Measurements from ENCODE around the gene EYS. TPM values are rescaled to one million over a fixed set of nuclear protein-coding genes. Genes with fewer than 3 reads are reported as not detected.

Gene EYS
- total and polyA plus RNA-seq, 2 donors from 2014 or later = not detected

DNA sequence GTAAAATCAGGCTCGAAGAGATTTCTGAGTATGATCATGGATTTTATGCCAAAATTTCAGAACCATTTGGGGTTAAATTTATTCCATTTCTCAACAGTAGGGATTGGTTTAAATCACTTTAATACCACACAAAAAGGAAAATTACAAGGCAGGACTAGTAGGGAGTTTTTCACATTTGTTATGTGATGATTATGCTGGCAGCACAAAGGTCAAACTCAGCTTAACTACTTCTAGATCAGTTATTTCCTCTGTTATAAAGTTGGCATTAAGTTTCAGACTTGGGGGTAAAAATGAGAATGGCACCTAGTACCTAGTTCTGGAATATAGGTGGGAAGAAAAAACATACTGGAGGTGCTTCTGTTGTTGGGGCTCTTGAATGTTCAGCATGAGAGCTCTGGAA, 2031.9 kb downstream of the EYS start:
- Histone ChIP-seq H3K9me3 (ENCODE audit: control insufficient read depth in 2 of 3, insufficient read depth in 1 of 3, low read length in 3 of 3) (no peaks in the 10 kb centered on the region), H3K36me3 (ENCODE audit: control insufficient read depth in 2 of 3, insufficient read depth in 3 of 3, low read length in 3 of 3) (no peaks in the 10 kb centered on the region), H3K27ac (ENCODE audit: low read depth in 2 of 2, low read length in 2 of 2) (no peak overlapping the region), H3K4me1 (ENCODE audit: control insufficient read depth in 2 of 3, insufficient read depth in 2 of 3, low read depth in 1 of 3, low read length in 3 of 3) (peaks cover 0 to 17% (median 9%) of the 10 kb centered on the region in 3 donors), H3K9ac (ENCODE audit: low read length in 3 of 3) (no peak overlapping the region), H3K27me3 (ENCODE audit: control insufficient read depth, insufficient read depth, low read length) (no peaks in the 10 kb centered on the region), H3K4me3 (ENCODE audit: low read length in 3 of 3) (no peak overlapping the region)
- intact Hi-C loops (cut with DNase I) = no loop called here
- TF ChIP-seq, protein P1, sequence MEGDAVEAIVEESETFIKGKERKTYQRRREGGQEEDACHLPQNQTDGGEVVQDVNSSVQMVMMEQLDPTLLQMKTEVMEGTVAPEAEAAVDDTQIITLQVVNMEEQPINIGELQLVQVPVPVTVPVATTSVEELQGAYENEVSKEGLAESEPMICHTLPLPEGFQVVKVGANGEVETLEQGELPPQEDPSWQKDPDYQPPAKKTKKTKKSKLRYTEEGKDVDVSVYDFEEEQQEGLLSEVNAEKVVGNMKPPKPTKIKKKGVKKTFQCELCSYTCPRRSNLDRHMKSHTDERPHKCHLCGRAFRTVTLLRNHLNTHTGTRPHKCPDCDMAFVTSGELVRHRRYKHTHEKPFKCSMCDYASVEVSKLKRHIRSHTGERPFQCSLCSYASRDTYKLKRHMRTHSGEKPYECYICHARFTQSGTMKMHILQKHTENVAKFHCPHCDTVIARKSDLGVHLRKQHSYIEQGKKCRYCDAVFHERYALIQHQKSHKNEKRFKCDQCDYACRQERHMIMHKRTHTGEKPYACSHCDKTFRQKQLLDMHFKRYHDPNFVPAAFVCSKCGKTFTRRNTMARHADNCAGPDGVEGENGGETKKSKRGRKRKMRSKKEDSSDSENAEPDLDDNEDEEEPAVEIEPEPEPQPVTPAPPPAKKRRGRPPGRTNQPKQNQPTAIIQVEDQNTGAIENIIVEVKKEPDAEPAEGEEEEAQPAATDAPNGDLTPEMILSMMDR (IDR thresholded peaks at IDR 0.05; ENCODE audit: borderline replicate concordance, extremely low read depth, insufficient read depth) = no peak
- no peak for DNase-seq
- no peak for FAIRE-seq

DNA sequence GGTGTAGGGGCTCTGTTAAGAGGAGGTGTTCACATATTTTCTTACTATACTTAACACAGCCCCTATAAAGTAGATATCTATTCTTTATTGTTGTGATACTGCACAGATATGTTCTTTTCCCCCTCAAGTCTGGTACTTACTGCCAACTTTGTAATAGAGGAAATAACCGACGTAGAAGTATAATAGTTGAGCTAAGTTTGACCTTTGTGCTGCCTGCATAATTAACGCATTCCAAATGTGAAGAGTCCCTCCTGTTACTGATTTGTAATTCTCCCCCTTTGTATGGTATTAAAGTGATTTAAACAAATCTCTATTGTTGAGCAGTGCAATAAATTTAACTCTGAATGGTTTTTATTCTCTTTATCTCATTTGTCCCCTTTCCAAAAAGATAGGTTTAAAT, 2032.4 kb downstream of the EYS start:
- peak in 1 of 5 donors; percentile 25 for DNase-seq
- Histone ChIP-seq H3K9ac (ENCODE audit: low read length in 3 of 3) (no peak overlapping the region), H3K9me3 (ENCODE audit: control insufficient read depth in 2 of 3, insufficient read depth in 1 of 3, low read length in 3 of 3) (no peaks in the 10 kb centered on the region), H3K27me3 (ENCODE audit: control insufficient read depth, insufficient read depth, low read length) (no peaks in the 10 kb centered on the region), H3K36me3 (ENCODE audit: control insufficient read depth in 2 of 3, insufficient read depth in 3 of 3, low read length in 3 of 3) (no peaks in the 10 kb centered on the region), H3K27ac (ENCODE audit: low read depth in 2 of 2, low read length in 2 of 2) (no peak overlapping the region), H3K4me3 (ENCODE audit: low read length in 3 of 3) (no peak overlapping the region), H3K4me1 (ENCODE audit: control insufficient read depth in 2 of 3, insufficient read depth in 2 of 3, low read depth in 1 of 3, low read length in 3 of 3) (peaks cover 0 to 17% (median 9%) of the 10 kb centered on the region in 3 donors)
- intact Hi-C loops (cut with DNase I) = no loop called here
- TF ChIP-seq, protein P1 (IDR thresholded peaks at IDR 0.05; ENCODE audit: borderline replicate concordance, extremely low read depth, insufficient read depth) = no peak
- FAIRE-seq = no peak

DNA sequence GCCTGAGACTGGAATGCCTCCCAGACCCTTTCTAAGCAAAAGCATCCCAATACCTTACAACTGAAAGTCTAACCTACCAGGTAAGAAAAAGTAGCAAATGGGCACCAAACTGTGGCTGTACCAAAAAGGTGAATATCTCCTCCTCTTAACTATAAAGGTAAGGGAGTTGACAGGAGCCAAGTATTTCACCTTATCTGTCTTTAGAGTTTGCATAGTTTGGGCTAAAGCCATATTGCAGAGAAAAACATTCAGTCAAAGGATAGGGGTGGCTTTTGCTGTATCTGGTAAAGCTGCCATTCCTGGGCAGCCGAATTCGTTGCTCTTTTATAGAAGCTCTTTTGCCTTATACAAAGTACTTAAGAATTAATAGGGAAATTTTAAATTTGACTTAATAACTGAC, 2033.3 kb downstream of the EYS start:
- Histone ChIP-seq H3K27ac (ENCODE audit: low read depth in 2 of 2, low read length in 2 of 2) (no peak overlapping the region), H3K27me3 (ENCODE audit: control insufficient read depth, insufficient read depth, low read length) (no peaks in the 10 kb centered on the region), H3K9ac (ENCODE audit: low read length in 3 of 3) (no peak overlapping the region), H3K4me1 (ENCODE audit: control insufficient read depth in 2 of 3, insufficient read depth in 2 of 3, low read depth in 1 of 3, low read length in 3 of 3) (peaks cover 0 to 17% (median 9%) of the 10 kb centered on the region in 3 donors), H3K9me3 (ENCODE audit: control insufficient read depth in 2 of 3, insufficient read depth in 1 of 3, low read length in 3 of 3) (no peaks in the 10 kb centered on the region), H3K36me3 (ENCODE audit: control insufficient read depth in 2 of 3, insufficient read depth in 3 of 3, low read length in 3 of 3) (no peaks in the 10 kb centered on the region), H3K4me3 (ENCODE audit: low read length in 3 of 3) (no peak overlapping the region)
- intact Hi-C loops (cut with DNase I) = no loop called here
- TF ChIP-seq, protein P1 (IDR thresholded peaks at IDR 0.05; ENCODE audit: borderline replicate concordance, extremely low read depth, insufficient read depth) = no peak
- DNase-seq = no peak
- no peak for FAIRE-seq

DNA sequence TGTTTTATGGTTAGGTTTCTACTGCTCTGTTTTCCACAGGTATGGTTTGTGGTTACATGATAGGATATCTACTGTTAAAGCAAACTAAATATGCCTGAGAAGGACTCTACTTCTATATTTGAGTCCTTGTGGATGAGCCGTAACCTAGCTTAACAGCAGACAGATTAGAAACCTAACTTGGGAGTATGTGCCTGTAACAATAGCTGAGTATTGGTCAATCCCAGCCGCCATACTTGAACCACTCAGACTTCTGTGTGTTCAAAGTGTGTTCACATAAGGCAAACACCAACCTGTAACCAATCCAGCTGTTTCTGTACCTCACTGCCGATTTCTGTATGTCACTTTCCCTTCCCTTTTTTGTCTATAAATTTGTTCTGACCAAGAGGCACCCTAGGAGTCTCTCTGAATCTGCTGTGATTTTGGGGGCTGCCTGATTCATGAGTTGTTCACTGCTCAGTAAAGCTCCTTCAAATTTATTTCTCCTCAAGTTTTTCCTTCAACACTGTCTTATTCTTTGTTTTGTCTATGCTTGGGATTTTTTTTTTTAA, 2034.4 kb downstream of the EYS start:
- TF ChIP-seq, protein P1 (IDR thresholded peaks at IDR 0.05; ENCODE audit: borderline replicate concordance, extremely low read depth, insufficient read depth) = no peak
- FAIRE-seq = no peak
- Histone ChIP-seq H3K27me3 (ENCODE audit: control insufficient read depth, insufficient read depth, low read length) (no peaks in the 10 kb centered on the region), H3K4me1 (ENCODE audit: control insufficient read depth in 2 of 3, insufficient read depth in 2 of 3, low read depth in 1 of 3, low read length in 3 of 3) (peaks cover 0 to 17% (median 9%) of the 10 kb centered on the region in 3 donors), H3K36me3 (ENCODE audit: control insufficient read depth in 2 of 3, insufficient read depth in 3 of 3, low read length in 3 of 3) (no peaks in the 10 kb centered on the region), H3K9me3 (ENCODE audit: control insufficient read depth in 2 of 3, insufficient read depth in 1 of 3, low read length in 3 of 3) (no peaks in the 10 kb centered on the region), H3K27ac (ENCODE audit: low read depth in 2 of 2, low read length in 2 of 2) (no peak overlapping the region), H3K4me3 (ENCODE audit: low read length in 3 of 3) (no peak overlapping the region), H3K9ac (ENCODE audit: low read length in 3 of 3) (no peak overlapping the region)
- no peak for DNase-seq
- intact Hi-C loops (cut with DNase I) = no loop called here

All from kidney (tissue), 14 donors.